Measurements from ENCODE around the gene CDKL2. TPM values are rescaled to one million over a fixed set of nuclear protein-coding genes. Genes with fewer than 3 reads are reported as not detected.
A peak's percentile ranks its signal among the peaks of the same experiment; 100 is the strongest.

Gene CDKL2
- total RNA-seq, 1 experiment from 2014 or later, result 1.5 TPM

DNA sequence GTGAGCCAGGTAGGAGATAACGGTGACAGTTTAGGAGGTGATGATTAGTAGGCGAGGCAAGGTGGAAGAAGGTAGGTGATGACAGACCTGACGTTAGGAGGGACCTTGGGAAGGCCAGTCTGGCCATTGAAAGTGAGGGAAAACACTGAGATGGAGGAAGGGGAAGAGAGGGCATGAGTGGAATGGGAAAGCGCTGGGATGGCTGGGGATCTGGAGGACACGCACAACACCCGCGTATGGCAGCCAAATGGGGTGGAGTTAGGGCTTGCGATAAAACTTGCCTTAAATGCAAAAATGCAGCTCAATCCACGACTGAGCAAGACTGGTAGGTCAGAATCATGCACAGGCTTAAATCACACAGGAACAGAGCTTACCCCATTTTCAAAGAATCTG lies 605 bp upstream of the CDKL2 start:
- Histone ChIP-seq H3K27me3 (ENCODE audit: insufficient read depth, low read length) (no peaks in the 10 kb centered on the region), H3K4me2 (ENCODE audit: insufficient read depth, insufficient read length, low read length) (peak overlapping the region; percentile 95), H2BK20ac (ENCODE audit: low read depth, low read length, poor library complexity, severe bottlenecking) (no peak overlapping the region), H3K23me2 (ENCODE audit: insufficient read length, low read depth, low read length, poor library complexity, severe bottlenecking) (peaks cover 7% of the 10 kb centered on the region), H2BK5ac (ENCODE audit: insufficient read length, low read length) (no peak overlapping the region), H3K79me1 (ENCODE audit: insufficient read depth, low read depth, low read length, poor library complexity, severe bottlenecking) (no peaks in the 10 kb centered on the region), H3T11ph (ENCODE audit: low read length) (no peak overlapping the region), H3K79me2 (ENCODE audit: insufficient read depth, low read length) (no peaks in the 10 kb centered on the region), H3K23ac (ENCODE audit: insufficient read length, low read depth, low read length) (no peak overlapping the region), H4K5ac (ENCODE audit: insufficient read length, low read depth, low read length) (no peak overlapping the region), H4K91ac (ENCODE audit: insufficient read length, low read depth, low read length) (no peak overlapping the region), H2AFZ (ENCODE audit: low read length) (peak overlapping the region; percentile 56), H3K4ac (ENCODE audit: low read depth, low read length) (no peak overlapping the region), H3K56ac (ENCODE audit: insufficient read length, low read depth, low read length) (no peak overlapping the region), H3K4me1 (ENCODE audit: insufficient read depth, low read length) (peaks cover 2% of the 10 kb centered on the region; the same call in 1 of the 2 replicates), H2BK12ac (ENCODE audit: insufficient read length, low read depth, low read length) (no peak overlapping the region), H4K20me1 (ENCODE audit: control insufficient read depth, insufficient read depth, insufficient read length) (no peaks in the 10 kb centered on the region), H2BK15ac (ENCODE audit: low read depth, low read length) (no peak overlapping the region), H2BK120ac (ENCODE audit: low read depth, low read length, poor library complexity, severe bottlenecking) (no peak overlapping the region), H3K27ac (ENCODE audit: insufficient read length, low read depth, low read length) (no peak overlapping the region), H4K8ac (replicated peaks; ENCODE audit: insufficient read length, low read depth, low read length) (no peak overlapping the region), H3K18ac (ENCODE audit: insufficient read length, low read depth, low read length) (no peak overlapping the region), H3K9ac (ENCODE audit: extremely low read depth, insufficient read length, low read length) (peak overlapping the region; percentile 18), H3K14ac (ENCODE audit: insufficient read depth, low read length) (no peak overlapping the region), H3K9me3 (ENCODE audit: control insufficient read depth, low read depth, low read length) (no peaks in the 10 kb centered on the region), H2AK5ac (ENCODE audit: insufficient read length, low read length) (no peak overlapping the region)
- no CpG with 5 or more reads among the region's 9 CpGs for WGBS (ENCODE audit: extremely low coverage, insufficient read length, low lambda C conversion rate)
- H3K27ac Mint-ChIP-seq, result 0 out of 7 replicates have a peak overlapping the region, but pooled peaks of 1 of the 3 experiments have one; percentile 13
- TF ChIP-seq, protein P1, sequence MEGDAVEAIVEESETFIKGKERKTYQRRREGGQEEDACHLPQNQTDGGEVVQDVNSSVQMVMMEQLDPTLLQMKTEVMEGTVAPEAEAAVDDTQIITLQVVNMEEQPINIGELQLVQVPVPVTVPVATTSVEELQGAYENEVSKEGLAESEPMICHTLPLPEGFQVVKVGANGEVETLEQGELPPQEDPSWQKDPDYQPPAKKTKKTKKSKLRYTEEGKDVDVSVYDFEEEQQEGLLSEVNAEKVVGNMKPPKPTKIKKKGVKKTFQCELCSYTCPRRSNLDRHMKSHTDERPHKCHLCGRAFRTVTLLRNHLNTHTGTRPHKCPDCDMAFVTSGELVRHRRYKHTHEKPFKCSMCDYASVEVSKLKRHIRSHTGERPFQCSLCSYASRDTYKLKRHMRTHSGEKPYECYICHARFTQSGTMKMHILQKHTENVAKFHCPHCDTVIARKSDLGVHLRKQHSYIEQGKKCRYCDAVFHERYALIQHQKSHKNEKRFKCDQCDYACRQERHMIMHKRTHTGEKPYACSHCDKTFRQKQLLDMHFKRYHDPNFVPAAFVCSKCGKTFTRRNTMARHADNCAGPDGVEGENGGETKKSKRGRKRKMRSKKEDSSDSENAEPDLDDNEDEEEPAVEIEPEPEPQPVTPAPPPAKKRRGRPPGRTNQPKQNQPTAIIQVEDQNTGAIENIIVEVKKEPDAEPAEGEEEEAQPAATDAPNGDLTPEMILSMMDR (conservative IDR thresholded peaks at IDR 0.05), result no peak
- DNase-seq, result no peak
- H3K9me3 Mint-ChIP-seq, result no peaks in the 10 kb centered on the region
- H3K4me1 Mint-ChIP-seq, result peaks cover 5% of the 10 kb centered on the region in 2 experiments
- peak overlapping the region; percentile 77 to 87 for H3K4me3 Mint-ChIP-seq
- no peaks in the 10 kb centered on the region for H3K36me3 Mint-ChIP-seq (ENCODE audit: insufficient read depth in 1 of 3, low read depth in 3 of 3)
- peaks cover 9% of the 10 kb centered on the region for H3K27me3 Mint-ChIP-seq (ENCODE audit: low read depth)

All from H9 (cell line).